ENCODE measurements around the gene RPS6KA6. TPM values are rescaled to one million over a fixed set of nuclear protein-coding genes. Genes with fewer than 3 reads are reported as not detected.
"Not testable (repeated sequence)": the region's sequence is repeated elsewhere in the genome, so short reads cannot be mapped to it uniquely, and the experiment has no call there.

RPS6KA6 gene
- total RNA-seq, 2 donors from 2014 or later = not detected

DNA sequence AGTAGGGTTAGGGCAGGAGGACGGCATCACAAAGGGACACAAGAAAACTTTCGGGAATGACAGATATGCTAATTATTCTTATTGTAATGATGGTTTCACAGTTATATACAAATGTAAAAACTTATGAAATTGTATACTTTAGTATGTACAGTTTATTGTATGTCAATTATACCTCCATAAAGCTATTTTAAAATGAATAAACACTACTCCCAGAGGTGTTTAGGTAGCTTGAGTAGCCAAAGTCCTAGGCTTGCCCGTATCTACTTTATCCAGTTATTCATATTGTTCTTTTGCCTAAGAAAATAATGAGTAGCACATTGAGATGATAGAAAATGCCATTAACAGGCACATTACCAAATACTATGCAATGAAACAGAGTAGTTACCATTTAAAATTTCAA is 43.0 kb downstream of the RPS6KA6 start:
- Mint-ChIP-seq H3K4me1 (ENCODE audit: low read depth in 2 of 2) (no peaks in the 10 kb centered on the region), H3K9me3 (peaks cover 3% of the 10 kb centered on the region), H3K27ac (no peak overlapping the region), H3K4me3 (no peak overlapping the region), H3K27me3 (no peaks in the 10 kb centered on the region), H3K36me3 (no peaks in the 10 kb centered on the region)
- DNase-seq (ENCODE audit: low spot score) (no peak), ATAC-seq (no peak)

DNA sequence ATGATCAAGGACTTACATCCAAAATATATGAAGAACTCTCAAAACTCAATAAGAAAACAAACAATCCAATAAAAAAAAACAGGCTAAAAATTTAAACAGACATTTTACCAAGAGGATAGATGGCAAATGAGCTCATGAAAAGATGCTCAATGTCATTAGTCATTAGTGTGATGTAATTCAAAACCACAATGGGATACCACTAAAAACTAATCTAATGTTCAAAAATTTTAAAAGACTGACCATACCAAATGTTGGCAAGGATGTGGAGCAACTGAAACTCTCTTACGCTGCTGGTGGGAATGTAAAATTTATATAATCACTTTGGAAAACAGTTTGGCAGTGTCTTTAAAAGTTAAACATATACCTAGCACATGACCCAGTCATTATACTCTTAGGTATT is 43.7 kb downstream of the RPS6KA6 start:
- Mint-ChIP-seq H3K27ac (no peak overlapping the region), H3K9me3 (peaks cover 3% of the 10 kb centered on the region), H3K4me3 (no peak overlapping the region), H3K4me1 (ENCODE audit: low read depth in 2 of 2) (no peaks in the 10 kb centered on the region), H3K36me3 (no peaks in the 10 kb centered on the region), H3K27me3 (peaks cover 0 to 4% of the 10 kb centered on the region in 2 donors)
- no peak for DNase-seq (ENCODE audit: low spot score)
- no peak for ATAC-seq

DNA sequence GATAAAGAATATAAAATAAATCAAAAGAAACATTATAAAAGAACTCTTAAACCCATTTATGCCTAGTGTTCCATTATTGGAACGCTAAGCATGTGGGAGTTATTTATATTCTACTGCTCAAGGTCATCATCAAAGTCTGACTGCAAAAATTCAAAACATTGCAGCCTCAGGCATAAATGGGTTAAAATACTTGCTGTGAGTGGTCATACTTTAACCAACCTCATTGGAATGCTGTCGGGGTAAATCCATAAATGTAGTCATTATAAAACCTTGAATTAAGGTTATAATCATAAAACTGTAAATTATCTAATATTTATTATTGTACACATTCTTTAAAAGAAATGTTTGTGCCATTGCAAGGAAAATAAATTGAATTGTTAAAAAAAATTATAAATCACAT is 55.0 kb downstream of the RPS6KA6 start:
- no peak for ATAC-seq

DNA sequence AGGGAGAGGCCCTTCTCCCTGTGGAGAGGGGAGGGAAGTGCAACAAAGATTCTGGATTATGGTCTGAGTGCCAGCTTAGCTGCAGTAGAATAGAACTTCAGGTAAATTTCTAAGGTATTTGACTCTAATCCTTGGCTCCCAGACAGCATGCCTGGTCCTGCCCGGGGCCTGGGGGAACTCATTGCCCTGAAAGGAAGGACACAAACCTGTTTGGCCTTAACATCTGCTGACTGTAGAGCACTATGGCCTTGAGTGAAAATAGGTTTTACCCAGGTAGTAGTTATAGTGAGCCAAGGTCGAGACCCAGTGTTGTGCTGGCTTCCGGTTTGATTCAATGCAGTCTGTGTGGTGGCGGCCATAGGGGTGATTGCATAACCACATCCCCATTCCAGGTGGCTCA is 64.4 kb downstream of the RPS6KA6 start:
- ATAC-seq = no peak
- H3K9me3 Mint-ChIP-seq = peaks cover 7% of the 10 kb centered on the region
- no peak for DNase-seq (ENCODE audit: low spot score)

More for the DNA sequence above, 55.0 kb downstream of the RPS6KA6 start:
- Mint-ChIP-seq H3K4me1 (ENCODE audit: low read depth in 2 of 2) (no peaks in the 10 kb centered on the region), H3K27me3 (no peaks in the 10 kb centered on the region), H3K27ac (no peak overlapping the region), H3K36me3 (no peaks in the 10 kb centered on the region), H3K9me3 (no peaks in the 10 kb centered on the region), H3K4me3 (no peak overlapping the region)
- DNase-seq (ENCODE audit: low spot score) = no peak

DNA sequence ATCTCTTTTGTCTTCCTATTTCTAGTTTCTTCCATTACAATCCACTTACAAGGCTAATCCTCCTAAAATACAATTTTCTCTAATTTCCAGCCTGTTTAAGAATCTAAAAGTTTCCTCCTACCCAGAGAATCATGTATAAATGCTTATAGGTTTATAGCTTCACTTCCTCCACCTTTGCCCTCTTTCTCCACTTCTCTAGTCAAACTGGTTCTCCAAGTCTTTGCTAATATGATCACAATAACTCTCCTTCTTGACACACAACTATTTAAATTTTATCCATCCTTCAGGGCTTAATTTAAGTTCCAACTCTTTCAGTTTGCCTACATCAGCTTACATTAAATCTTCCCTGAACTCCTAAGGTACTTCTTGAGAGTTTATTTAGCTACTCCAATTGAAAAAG is 69.2 kb downstream of the RPS6KA6 start:
- no peaks in the 10 kb centered on the region for H3K4me1 Mint-ChIP-seq (ENCODE audit: low read depth in 2 of 2)
- H3K27ac Mint-ChIP-seq = no peak overlapping the region
- no peaks in the 10 kb centered on the region for H3K36me3 Mint-ChIP-seq
- DNase-seq (ENCODE audit: low spot score) = no peak
- H3K27me3 Mint-ChIP-seq = no peaks in the 10 kb centered on the region
- no peak overlapping the region for H3K4me3 Mint-ChIP-seq
- peaks cover 5% of the 10 kb centered on the region for H3K9me3 Mint-ChIP-seq
- ATAC-seq = no peak

More for the DNA sequence above, 64.4 kb downstream of the RPS6KA6 start:
- H3K4me3 Mint-ChIP-seq = no peak overlapping the region
- H3K27ac Mint-ChIP-seq = no peak overlapping the region
- H3K36me3 Mint-ChIP-seq = no peaks in the 10 kb centered on the region
- no peaks in the 10 kb centered on the region for H3K4me1 Mint-ChIP-seq (ENCODE audit: low read depth in 2 of 2)
- H3K27me3 Mint-ChIP-seq = peaks cover 0 to 3% of the 10 kb centered on the region in 2 donors

DNA sequence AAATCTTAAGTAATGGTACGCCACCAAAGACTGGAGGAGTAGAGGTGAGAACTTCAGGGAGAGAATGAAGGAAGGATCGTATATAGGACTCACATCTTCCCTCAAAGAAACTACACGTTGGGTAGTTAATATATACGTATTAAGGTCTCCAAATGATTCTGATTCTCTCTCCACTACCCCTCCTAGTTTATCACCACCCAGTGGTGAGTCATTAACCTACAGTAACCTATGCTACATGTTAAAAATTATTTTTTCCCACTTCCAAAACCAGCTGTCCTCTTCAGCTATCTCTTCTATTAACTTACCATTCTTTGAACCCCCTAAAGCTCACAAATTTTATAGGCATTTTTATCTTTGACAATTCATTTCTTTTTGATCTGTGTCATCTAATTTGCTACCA is 69.7 kb downstream of the RPS6KA6 start:
- Mint-ChIP-seq H3K27ac (no peak overlapping the region), H3K36me3 (no peaks in the 10 kb centered on the region), H3K4me3 (no peak overlapping the region), H3K9me3 (peaks cover 5% of the 10 kb centered on the region), H3K4me1 (ENCODE audit: low read depth in 2 of 2) (no peaks in the 10 kb centered on the region), H3K27me3 (no peaks in the 10 kb centered on the region)
- ATAC-seq (no peak), DNase-seq (ENCODE audit: low spot score) (no peak)

DNA sequence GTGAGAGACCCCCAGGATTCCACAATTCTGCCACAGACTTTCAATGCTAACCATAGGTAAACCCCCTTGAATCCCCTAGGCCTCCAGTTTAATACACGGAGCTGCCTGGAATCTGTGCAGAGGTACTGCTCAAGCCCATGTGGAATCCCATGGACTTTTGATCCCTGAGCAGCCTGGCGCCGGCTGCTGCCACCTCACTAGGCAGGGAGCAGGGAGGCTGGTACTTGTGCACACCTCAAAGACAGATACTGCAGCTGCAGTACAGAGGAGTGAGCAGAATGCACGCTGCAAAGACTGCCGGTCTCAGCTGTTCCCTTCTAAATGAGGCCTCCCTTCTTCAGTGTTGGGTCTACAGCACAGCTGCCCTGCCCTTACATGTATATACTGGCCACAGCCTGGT is 79.4 kb downstream of the RPS6KA6 start:
- Mint-ChIP-seq H3K4me1 (ENCODE audit: low read depth in 2 of 2) (no peaks in the 10 kb centered on the region), H3K4me3 (no peak overlapping the region), H3K27ac (no peak overlapping the region), H3K27me3 (no peaks in the 10 kb centered on the region), H3K9me3 (peaks cover 5% of the 10 kb centered on the region), H3K36me3 (peaks cover 5% of the 10 kb centered on the region)
- ATAC-seq (peak in 1 of 2 donors; percentile 6), DNase-seq (ENCODE audit: low spot score) (no peak)

DNA sequence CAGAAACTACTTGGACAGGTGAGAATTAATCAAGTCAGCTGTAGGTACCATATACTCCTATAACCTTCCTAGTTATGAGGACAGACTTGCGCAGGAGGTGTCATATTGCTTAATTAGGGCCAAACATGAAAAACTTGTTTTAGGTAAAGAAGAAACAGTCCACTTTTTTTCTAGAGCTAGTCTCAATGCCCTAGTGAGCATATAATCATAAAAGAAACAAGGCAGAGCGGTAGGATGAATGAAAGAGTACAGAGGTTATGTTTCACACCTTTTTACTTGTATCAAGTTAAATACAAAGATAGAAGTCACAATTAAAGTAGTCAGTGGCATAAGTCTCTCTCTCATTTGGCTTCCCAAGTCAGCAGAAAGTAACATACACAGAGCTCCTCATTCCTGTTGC is 88.9 kb downstream of the RPS6KA6 start:
- Mint-ChIP-seq H3K4me3 (no peak overlapping the region), H3K36me3 (no peaks in the 10 kb centered on the region), H3K27ac (no peak overlapping the region), H3K27me3 (no peaks in the 10 kb centered on the region), H3K4me1 (ENCODE audit: low read depth in 2 of 2) (no peaks in the 10 kb centered on the region), H3K9me3 (no peaks in the 10 kb centered on the region)
- ATAC-seq (no peak), DNase-seq (ENCODE audit: low spot score) (no peak)

DNA sequence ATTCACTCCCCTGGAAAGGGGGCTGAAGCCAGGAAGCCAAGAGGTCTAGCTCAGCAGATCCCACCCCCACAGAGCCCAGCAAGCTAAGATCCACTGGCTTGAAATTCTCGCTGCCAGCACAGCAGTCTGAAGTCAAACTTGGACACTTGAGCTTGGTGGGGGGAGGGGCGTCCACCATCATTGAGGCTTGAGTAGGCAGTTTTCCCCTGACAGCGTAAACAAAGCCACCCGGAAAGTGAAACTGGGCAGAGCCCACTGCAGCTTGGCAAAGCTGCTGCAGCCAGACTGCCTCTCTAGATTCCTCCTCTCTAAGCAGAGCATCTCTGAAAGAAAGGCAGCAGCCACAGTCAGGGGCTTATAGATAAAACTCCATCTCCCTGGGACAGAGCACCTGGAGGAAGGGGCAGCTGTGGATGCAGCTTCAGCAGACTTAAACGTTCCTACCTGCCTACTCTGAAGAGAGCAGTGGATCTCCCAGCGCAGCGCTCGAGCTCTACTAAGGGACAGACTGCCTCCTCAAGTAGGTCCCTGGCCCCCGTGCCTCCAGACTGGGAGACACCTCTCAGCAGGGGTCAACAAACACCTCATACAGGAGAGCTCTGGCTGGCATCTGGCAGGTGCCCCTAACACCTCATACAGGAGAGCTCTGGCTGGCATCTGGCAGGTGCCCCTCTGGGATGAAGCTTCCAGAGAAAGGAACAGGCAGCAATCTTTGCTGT is 108.4 kb downstream of the RPS6KA6 start:
- not testable (repeated sequence) for H3K9me3 Mint-ChIP-seq; ATAC-seq; H3K27me3 Mint-ChIP-seq; H3K36me3 Mint-ChIP-seq; H3K4me3 Mint-ChIP-seq; DNase-seq (ENCODE audit: low spot score); H3K27ac Mint-ChIP-seq; H3K4me1 Mint-ChIP-seq (ENCODE audit: low read depth in 2 of 2)

DNA sequence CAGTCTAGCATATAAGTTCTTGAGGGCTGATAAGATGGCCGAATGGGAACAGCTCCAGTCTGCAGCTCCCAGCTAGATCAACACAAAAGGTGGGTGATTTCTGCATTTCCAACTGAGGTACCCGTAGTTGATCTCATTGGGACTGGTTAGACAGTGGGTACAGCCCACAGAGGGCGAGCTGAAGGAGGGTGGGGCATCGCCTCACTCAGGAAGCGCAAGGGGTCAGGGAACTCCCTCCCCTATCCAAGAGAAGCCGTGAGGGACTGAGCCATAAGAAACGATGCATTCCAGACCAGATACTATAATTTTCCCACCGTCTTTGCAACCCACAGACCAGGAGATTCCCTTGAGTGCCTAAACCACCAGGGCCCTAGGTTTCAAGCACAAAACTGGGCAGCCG is 109.0 kb downstream of the RPS6KA6 start:
- Mint-ChIP-seq H3K36me3 (no peaks in the 10 kb centered on the region), H3K4me1 (ENCODE audit: low read depth in 2 of 2) (no peaks in the 10 kb centered on the region), H3K9me3 (peaks cover 6% of the 10 kb centered on the region), H3K4me3 (no peak overlapping the region), H3K27me3 (no peaks in the 10 kb centered on the region), H3K27ac (no peak overlapping the region)
- ATAC-seq (no peak), DNase-seq (ENCODE audit: low spot score) (no peak)

DNA sequence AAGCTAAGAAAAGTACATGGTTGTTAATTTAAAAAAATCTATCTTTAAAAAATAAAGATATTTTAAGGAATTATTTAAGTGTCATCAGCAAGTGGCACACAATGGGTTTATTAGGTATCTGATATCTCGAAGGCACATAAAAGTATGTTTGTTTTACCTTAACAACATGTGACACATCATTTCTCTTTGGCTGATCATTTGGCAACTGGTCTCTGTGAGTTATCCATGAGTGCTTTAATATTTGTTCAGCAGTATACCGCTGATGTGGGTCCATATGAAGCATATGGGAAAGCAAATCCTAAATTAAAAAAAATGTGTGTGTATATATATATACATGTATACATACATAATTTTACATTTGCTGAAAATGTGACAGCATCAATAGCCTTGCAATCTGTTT is 123.2 kb downstream of the RPS6KA6 start:
- DNase-seq (ENCODE audit: low spot score) (no peak), ATAC-seq (no peak)
- Mint-ChIP-seq H3K36me3 (no peaks in the 10 kb centered on the region), H3K4me1 (ENCODE audit: low read depth in 2 of 2) (no peaks in the 10 kb centered on the region), H3K27me3 (no peaks in the 10 kb centered on the region), H3K27ac (no peak overlapping the region), H3K4me3 (no peak overlapping the region), H3K9me3 (no peaks in the 10 kb centered on the region)

DNA sequence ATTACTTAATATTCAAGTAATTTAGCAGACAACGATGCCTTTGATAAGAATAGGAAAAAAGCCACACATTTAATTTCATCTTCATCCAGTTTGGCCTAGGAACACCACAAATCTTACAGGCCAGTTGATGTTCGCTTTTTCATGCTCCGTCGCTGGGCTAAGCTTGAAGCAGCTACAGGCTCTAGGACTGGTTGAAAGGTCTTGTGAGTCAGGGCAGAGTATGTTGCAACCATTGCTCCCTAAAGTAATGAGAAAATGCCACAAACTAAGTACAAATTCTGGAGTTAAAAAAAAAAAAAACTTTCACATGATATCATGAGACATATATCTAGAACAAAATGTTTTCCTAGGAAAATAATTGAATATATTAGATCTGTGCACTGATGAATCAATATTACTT is 123.8 kb downstream of the RPS6KA6 start:
- H3K4me3 Mint-ChIP-seq = no peak overlapping the region
- H3K9me3 Mint-ChIP-seq = no peaks in the 10 kb centered on the region
- ATAC-seq = no peak
- no peaks in the 10 kb centered on the region for H3K36me3 Mint-ChIP-seq
- H3K27me3 Mint-ChIP-seq = no peaks in the 10 kb centered on the region
- H3K4me1 Mint-ChIP-seq (ENCODE audit: low read depth in 2 of 2) = no peaks in the 10 kb centered on the region
- no peak overlapping the region for H3K27ac Mint-ChIP-seq
- DNase-seq (ENCODE audit: low spot score) = no peak

DNA sequence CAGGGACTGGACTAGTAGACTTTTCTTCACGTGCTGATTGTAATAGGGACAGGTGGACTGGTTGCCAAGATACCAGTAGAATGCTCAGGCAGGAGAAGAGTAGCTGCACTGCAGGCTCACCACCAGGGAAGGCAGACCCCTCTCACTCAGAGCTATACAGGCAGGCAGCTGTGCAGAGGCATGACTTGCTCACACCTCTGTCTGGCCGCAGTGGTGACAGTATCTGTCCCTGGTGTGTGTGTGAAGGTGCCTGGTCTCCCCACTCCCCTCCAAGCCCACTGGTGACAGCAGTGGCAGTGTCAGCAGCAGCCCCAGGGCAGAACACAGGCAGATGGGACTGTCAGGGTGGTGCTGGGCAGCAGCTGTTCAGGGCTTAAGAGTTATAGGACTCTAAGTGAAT is 140.7 kb downstream of the RPS6KA6 start:
- no peak for DNase-seq (ENCODE audit: low spot score)
- peak in 1 of 2 donors; percentile 15 for ATAC-seq
- H3K27ac Mint-ChIP-seq = no peak overlapping the region
- H3K4me1 Mint-ChIP-seq (ENCODE audit: low read depth in 2 of 2) = no peaks in the 10 kb centered on the region
- no peaks in the 10 kb centered on the region for H3K9me3 Mint-ChIP-seq
- H3K27me3 Mint-ChIP-seq = peaks cover 0 to 7% of the 10 kb centered on the region in 2 donors
- H3K36me3 Mint-ChIP-seq = no peaks in the 10 kb centered on the region
- H3K4me3 Mint-ChIP-seq = no peak overlapping the region

DNA sequence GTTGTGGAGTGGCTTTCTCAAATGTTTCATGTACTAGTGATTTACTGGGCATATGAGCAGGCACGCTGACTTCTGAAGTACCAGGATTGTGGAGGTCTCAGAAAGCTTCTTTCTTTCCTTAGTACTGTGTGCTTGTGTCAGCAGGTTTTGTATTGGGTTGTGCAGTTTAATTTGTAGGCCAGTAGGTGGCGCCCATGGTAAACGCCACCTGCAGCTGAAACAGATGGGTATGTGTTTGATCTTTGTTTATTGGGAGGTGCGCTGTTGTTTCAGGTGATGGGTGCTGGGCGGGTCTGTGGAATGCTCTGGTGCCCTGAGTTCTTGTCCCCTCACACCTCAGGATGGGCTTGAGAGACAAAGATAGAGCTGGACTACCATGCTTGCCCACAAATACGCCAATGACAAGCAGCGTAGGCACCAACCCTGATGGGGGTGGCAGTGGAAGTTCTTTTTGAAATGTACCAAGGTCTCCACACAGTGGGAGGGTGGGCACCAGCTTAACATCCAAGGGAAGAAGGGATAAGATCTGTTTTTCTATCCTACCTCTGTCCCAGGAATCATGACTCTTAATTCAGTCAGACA is 141.5 kb downstream of the RPS6KA6 start:
- Mint-ChIP-seq H3K27me3 (peaks cover 0 to 7% of the 10 kb centered on the region in 2 donors), H3K4me1 (ENCODE audit: low read depth in 2 of 2) (no peaks in the 10 kb centered on the region), H3K27ac (no peak overlapping the region), H3K9me3 (no peaks in the 10 kb centered on the region), H3K4me3 (no peak overlapping the region), H3K36me3 (no peaks in the 10 kb centered on the region)
- ATAC-seq (peak in 1 of 2 donors; percentile 40), DNase-seq (ENCODE audit: low spot score) (no peak)

DNA sequence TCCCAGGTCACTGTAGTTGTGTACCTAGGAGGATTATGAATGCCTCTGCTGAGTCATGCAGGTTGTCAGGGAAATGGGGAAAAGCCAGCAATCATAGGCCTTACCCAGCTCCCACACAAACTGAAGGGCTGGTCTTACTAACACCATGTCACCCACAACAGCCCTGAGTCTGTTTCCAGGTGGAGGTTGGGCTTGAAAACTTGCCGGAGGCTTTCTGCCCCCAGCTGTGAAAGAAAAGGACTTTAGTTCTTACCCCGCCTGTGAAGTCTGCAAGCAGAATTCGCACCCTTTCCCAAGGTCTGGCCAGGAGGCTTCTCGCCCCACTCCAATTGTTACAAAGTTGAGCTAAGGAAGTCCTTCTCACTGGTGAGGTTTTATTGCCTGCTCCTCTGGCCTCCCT is 143.9 kb downstream of the RPS6KA6 start:
- no peak overlapping the region for H3K27ac Mint-ChIP-seq
- peaks cover 0 to 7% of the 10 kb centered on the region in 2 donors for H3K27me3 Mint-ChIP-seq
- H3K9me3 Mint-ChIP-seq = no peaks in the 10 kb centered on the region
- DNase-seq (ENCODE audit: low spot score) (no peak), ATAC-seq (no peak)
- no peak overlapping the region for H3K4me3 Mint-ChIP-seq
- no peaks in the 10 kb centered on the region for H3K4me1 Mint-ChIP-seq (ENCODE audit: low read depth in 2 of 2)
- H3K36me3 Mint-ChIP-seq = no peaks in the 10 kb centered on the region
